ENCODE results near the gene PTPRG.

GRCh38 chr3:62183969-62184368 is 622.6 kb downstream of the PTPRG start:
- TF ChIP-seq, protein P1, sequence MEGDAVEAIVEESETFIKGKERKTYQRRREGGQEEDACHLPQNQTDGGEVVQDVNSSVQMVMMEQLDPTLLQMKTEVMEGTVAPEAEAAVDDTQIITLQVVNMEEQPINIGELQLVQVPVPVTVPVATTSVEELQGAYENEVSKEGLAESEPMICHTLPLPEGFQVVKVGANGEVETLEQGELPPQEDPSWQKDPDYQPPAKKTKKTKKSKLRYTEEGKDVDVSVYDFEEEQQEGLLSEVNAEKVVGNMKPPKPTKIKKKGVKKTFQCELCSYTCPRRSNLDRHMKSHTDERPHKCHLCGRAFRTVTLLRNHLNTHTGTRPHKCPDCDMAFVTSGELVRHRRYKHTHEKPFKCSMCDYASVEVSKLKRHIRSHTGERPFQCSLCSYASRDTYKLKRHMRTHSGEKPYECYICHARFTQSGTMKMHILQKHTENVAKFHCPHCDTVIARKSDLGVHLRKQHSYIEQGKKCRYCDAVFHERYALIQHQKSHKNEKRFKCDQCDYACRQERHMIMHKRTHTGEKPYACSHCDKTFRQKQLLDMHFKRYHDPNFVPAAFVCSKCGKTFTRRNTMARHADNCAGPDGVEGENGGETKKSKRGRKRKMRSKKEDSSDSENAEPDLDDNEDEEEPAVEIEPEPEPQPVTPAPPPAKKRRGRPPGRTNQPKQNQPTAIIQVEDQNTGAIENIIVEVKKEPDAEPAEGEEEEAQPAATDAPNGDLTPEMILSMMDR (IDR thresholded peaks at IDR 0.05) = no peak
- no peak for TF ChIP-seq POLR2A (IDR thresholded peaks at IDR 0.05)

Data from adrenal gland (tissue), 5 donors.